ENCODE measurements around the gene PRRG3.

Gene PRRG3

DNA sequence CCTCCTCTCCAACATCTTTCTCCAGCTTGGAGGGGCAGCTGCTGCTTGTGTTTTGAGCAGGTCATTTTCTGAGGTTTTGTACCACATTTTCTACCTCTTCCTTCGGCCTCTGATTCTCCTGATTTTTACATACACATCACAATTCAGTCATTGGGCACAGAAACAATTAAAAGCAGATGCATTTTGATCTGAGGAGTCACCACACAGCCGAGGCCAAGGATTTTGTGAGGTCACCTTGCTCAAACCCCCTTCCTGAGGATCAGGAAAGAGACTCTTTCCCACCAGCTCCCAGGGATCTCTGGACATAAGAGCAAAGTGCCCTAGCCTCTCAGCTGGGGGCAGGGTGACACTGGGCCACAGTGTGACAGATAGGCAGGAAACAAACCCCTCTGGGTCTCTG lies 15.2 kb downstream of the PRRG3 start:
- no peak for DNase-seq

- no peak for DNase-seq
These were observed 15.9 kb downstream of the PRRG3 start for GRCh38 chrX:151711154-151711553.

DNA sequence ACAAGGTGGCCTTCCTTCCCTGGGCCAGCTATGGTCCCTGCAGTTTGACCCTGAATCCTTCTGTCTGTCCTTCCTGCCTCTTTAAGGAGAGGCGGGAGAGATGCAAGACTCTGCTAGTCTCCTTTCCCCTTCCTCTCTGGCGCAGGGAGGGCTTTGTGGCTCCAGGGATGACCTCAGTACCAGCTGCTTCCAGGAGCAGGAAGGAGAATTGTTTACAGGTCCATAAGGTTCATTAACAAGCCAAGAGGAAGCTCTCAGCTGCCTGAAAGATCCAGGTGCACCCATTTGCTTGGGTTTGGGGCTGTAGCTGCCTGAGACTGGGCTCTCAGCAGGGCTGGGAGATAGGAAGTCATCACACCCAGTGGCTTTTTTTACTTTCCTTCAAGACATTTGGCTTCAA lies 16.5 kb downstream of the PRRG3 start:
- no peak for DNase-seq

GRCh38 chrX:151712253-151712652 lies 17.0 kb downstream of the PRRG3 start:
- DNase-seq = no peak

DNA sequence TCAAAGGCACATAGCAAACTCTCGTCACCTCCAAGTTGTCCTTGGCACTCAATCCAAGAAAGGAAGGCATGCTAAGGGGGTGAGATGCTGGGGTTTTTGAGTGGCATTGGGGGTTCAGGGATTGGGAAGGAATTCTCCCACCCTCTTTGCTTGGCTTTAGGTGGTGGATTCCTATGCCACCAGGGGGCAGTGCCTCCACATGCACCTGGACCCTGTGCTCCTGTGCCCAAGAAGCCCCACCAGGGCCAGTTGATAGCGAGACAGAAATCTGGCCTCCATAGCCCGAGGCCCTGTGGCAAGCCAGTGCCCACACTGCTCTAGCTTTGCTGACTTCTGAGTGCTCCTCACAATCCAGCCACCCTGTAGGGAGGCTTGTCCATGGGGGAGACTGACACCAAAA lies 18.6 kb downstream of the PRRG3 start:
- DNase-seq = peak; percentile 46

DNA sequence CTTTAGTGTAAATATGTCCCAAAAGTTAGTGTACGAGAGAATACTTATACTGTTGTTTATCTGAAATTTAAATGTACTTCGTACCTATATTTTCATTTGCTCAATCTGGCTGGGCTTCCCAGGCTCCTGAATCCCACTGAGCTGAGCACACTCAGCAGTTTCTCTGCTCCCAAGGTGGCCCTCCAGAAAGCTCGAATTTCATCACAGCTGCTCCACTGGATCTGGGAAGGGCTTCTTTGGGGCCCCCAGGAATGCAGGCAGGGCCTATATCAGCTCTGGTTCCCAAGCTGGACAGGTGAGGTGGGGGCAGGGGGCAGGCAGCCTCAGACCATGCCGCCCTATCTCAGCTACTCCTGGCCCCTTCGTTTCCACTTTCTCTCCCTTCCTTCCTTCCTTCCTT lies 19.1 kb downstream of the PRRG3 start:
- DNase-seq = no peak

GRCh38 chrX:151715752-151716151 lies 20.5 kb downstream of the PRRG3 start, which contains the start of gene FATE1:
FATE1 (plus strand) TSS chrX:151716035; CDS start chrX:151716120, 85 bp downstream.
- DNase-seq = no peak

DNA sequence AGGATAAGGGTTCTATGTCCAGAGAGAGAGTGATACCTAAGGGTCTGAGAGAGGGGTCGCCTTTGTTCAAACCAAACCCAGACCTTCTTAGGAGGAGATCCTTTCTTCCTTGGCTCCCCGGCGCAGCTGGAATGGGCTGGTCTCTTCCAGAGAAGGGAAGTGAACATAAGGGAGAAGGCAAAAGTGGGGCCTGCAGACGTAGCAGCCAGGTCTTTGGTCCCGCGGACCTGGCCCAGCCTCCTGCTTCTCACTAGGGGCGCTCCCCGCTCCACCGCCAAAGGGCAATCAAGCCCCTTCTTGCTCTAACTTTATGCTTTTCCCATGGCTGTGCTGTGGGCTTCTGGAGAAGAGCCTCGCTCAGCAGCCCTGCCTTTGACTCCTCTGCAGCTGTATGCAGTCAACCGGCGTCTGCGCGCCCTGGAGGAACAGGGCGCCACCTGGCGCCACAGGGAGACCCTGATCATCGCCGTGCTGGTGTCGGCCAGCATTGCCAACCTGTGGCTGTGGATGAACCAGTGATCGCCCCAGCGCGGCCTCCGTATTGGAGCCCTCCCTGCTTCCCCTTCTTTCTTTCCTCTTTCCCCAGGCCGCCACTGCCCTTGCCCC lies 27.1 kb downstream of the PRRG3 start:
- peak; percentile 39 for DNase-seq

DNA sequence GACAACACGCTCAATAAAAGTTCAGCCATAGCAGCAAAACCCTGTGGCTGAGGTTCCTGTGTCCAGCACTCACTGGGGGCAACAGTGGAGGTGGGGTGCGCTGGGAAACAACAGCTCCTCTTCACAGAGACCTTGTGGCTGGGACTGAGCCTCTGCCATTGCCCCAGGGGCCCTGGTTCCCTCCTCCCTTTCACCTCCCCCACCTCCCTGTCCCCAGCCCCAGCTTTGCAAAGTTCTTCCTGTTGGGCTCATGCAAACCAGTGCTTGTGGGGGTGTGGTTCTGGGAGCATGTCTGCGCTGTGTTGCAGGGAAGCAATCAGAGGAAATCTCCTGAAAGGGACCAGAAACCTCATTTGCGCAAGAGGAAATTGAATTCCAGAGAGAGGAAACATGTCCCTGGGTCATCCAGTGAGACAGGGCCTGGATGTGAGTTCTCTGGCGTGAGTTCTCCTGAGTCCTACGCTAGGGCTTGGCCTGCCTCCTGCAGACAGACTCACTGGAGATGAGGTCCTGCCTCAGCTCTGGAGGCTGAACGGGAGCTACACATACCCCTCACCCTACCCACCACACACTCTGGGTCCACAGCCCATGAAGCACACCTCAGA lies 28.0 kb downstream of the PRRG3 start:
- no peak for DNase-seq

DNA sequence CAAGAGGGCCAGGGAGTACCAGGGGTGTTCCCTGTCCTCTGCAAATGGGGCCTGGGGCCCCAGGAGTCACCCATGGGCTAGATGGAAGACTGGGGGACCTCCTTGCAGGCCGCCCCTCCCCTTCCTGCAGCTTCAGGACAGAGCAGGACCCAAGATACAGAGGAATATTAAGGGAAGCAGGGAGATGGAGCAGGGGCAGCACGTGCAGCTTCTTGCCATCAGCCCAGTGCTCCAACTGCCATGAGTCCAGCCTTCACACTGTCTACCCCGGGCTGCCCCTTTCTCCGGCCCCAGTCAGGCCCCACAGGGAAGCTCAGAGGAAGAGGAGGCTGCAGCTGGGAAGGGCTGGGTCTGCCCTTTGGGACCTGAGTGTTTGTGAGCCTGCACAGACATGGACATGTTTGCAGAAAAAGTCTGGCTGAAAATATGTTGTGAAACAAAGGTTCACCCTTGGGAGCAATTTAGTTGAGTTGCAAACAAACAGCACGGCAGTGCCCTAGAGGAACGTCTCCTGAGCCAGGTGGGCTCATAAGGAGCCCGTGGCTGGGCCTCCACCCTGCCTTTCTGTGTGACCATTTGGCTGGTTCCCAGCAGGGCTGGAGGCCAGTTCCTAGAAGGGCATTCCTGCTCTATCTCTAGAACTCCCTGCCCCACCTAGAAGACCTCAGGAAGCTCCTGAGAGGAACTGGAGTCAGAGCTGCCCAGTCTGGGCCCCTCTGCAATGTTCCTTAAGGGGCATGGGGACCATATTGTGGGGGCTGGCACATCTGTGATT lies 29.5 kb downstream of the PRRG3 start:
- no peak for DNase-seq

DNA sequence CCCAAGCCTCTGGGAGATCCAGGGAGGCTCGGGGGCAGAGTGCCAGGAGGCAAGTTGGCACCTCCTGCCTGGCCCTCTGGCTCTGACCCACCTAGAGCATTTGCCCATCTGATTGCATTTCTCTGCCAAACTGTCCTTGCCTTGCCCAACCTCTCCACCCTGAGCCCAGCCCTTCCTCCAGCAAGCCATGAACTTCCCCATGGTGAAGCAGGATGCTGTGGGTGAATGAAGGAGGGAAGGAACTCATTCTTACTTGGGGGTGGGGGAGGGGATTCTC lies 30.0 kb downstream of the PRRG3 start:
- no peak for DNase-seq

DNA sequence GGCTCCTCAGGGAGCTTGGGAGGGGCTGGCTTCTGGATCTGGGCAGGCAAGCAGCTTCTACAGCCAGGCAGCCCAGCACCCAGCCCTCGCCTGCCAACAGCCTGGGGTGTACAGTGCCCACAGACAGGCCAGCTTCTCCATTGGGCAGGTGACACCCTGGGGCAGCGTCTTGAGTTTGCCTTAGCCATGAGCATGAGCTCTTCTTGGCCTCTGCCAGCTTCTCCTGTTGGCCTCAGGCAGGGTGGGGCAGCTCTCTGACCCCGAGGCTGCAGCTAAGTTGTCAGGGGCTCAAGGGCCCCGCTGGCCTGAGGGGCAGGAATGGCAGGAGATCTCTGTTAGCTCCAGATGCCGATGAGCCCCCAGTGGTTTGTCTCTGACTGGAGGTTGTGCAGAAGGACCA lies 31.5 kb downstream of the PRRG3 start:
- DNase-seq = no peak

DNA sequence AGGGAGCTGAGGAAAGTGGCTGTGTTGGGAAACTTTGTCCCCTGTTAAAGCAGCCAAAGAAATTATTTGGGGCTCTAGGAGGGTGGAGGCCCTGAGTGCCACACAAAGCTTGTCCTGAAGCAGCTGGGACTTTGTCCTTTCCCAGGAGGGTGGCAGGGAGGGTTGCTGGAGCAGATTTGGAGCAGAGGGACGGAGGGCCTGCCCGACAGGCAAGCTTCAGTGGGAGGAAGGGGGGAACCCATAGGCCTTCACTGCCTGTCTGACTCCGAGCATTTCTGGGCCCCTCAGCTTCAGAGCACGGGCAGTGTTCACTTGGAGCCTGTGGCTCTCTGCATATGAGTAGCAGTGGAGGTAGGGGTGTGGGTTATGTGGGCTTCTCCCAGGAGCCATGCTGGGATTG lies 32.1 kb downstream of the PRRG3 start:
- no peak for DNase-seq

GRCh38 chrX:151729056-151729725 lies 33.9 kb downstream of the PRRG3 start:
- no peak for DNase-seq

GRCh38 chrX:151734446-151734845 lies 39.2 kb downstream of the PRRG3 start, which contains the start of gene CNGA2:
CNGA2 (plus strand) TSS chrX:151734746; CDS start chrX:151738484, 3,738 bp downstream.
- DNase-seq = no peak

DNA sequence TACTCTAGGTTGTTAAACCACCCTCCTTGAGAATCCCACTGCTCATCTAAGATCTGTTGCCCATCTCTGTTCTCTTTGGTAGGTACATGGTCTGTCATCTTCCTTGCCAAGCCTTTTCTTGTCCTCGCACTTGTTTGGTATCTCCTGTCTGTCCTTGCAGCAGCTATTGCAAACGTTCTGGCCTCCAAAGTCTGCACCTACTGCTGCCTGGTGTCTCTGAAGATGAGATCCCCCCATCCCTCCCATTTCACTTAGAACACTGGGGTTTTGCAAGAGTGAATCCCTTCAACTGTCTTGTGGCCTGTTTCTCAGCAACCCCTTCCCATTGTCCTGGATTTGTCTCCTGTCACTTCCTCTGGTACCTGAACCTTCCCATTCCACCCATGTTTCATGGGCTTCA lies 40.0 kb downstream of the PRRG3 start:
- DNase-seq = no peak

- no peak for DNase-seq
These were observed 41.4 kb downstream of the PRRG3 start for GRCh38 chrX:151736685-151737084.

- no peak for DNase-seq
These were observed 42.2 kb downstream of the PRRG3 start for GRCh38 chrX:151737494-151737893.

GRCh38 chrX:151738751-151739150 lies 43.5 kb downstream of the PRRG3 start:
- DNase-seq = no peak

DNA sequence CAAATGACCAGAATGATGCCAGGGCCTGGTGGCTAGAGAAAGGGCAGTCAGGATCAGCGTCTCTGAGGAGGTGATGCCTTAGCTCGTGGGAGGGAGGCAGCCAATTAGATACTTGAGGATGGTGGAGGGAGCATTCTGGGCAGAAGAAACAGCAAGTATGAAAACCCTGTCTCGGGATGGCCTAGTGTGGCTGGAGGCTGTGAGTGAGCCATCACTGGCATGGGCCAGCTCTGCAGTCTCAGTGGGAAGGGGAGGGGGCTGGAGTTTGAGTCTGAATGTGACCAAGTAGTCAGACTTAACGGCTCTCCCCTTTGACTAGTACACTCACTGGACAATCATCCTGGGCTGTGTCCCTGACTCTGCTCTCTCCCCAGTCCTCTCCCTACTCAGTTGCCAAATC lies 46.3 kb downstream of the PRRG3 start:
- DNase-seq = no peak

DNA sequence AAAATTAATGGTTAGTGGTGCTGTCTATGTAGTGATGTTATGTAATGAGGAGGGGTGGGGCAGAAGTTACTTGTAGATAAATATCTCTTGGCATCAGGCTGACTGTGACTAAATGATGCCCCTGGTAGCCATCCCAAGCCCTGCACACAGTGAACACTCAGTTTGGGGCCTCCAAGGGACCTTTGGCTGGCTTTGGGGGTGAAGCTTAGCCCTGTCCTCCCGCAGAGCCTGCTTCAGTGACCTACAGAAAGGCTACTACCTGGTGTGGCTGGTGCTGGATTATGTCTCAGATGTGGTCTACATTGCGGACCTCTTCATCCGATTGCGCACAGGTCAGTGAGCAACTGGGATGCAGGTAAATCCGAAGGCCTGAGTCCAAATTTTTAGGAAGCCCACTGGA lies 47.1 kb downstream of the PRRG3 start:
- no peak for DNase-seq

GRCh38 chrX:151743651-151744470 lies 48.6 kb downstream of the PRRG3 start:
- DNase-seq = no peak

DNA sequence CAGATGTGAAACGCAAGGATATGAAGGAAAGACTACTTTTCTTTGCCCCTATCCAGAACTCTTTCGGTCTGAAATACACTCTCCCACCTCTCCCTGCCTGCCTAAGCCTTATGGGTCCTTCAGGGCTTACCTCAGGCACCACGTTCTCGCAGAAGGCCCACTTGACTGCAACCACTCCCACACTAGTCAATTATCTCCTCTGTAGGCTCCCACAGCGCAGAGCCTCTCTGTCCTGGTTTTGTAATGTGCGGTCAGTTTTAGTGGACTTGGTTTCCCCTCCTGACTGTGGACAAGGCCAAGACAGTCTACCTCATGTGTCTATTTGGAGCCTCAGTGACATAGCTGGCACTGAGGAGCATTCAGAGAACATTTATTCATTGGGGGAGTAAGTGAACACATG lies 50.4 kb downstream of the PRRG3 start:
- DNase-seq = no peak

Data from activated CD4-positive, alpha-beta T cell treated with anti-CD3 and anti-CD28 coated beads, Interleukin-2, Interleukin-6, amounts not matched to agents 100 ng/mL and 50 ng/mL, durations not matched to agents 16 hours and 8 hours (primary cell).